ENCODE data around the gene MTFP1.

GRCh38 chr22:30393322-30393680, 32.3 kb upstream of the MTFP1 start:
- TF ChIP-seq CTCF (IDR thresholded peaks at IDR 0.05) = no peak
- TF ChIP-seq POLR2A (IDR thresholded peaks at IDR 0.05) = no peak
- TF ChIP-seq POLR2AphosphoS5 (IDR thresholded peaks at IDR 0.05; ENCODE audit: insufficient read depth in 1 of 2, low read depth in 1 of 2) = no peak
